ENCODE measurements around the gene PAM. TPM values are rescaled to one million over a fixed set of nuclear protein-coding genes. Genes with fewer than 3 reads are reported as not detected.
"Not testable (repeated sequence)": the region's sequence is repeated elsewhere in the genome, so short reads cannot be mapped to it uniquely, and the experiment has no call there.

Gene PAM
- total RNA-seq, 2 donors from 2014 or later: 32.9 to 38.2 TPM

DNA sequence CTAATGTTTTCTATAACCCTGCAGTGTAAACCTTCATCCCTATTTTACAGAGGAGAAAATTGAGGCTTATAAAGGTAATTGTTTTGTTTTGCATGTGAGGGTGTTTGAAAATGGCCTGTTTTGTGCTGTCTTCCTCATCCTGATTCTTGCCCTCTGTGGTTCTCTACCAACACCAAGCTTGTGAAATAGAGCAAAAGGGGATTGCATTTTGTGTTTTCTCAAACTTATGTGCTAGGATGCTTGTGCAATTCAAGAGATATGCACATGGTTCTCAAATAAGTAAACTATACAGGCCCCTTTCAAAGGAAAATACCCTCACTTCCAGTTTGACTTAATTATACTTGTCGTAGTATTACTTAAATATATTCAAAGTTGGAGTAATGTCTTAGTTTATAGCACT is 17.2 kb downstream of the PAM start:
- no peak overlapping the region for H3K4me3 Mint-ChIP-seq
- no peaks in the 10 kb centered on the region for H3K36me3 Mint-ChIP-seq (ENCODE audit: low read depth)
- WGBS, 2 experiments (ENCODE audit: insufficient coverage in 1 of 2, insufficient read length in 1 of 2): no CpG with 5 or more reads among the region's 1 CpG

DNA sequence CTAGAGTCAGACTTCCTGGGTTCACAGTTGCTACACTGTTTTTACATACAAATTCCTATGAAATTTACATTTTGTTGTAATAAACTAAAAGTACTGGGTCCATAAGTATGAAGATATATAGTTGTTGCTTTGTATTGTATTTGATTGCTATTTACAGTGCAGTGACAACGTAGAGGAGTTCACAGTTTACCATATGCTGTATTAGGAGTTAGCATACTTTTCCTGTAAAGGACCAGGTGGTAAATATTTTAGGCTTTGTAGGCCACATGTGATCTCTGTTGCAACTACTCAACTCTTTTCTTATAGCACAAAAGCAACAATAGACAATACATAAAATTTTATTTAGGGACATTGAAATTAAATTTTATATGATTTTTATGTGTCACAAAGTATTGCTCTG is 18.0 kb downstream of the PAM start:
- H3K36me3 Mint-ChIP-seq (ENCODE audit: low read depth): no peaks in the 10 kb centered on the region

More for the DNA sequence above, 17.2 kb downstream of the PAM start:
- no peaks in the 10 kb centered on the region for H3K4me1 ChIP-seq (ENCODE audit: control insufficient read depth, insufficient read depth, low read length)
- Mint-ChIP-seq H3K27me3 (ENCODE audit: insufficient read depth) (no peaks in the 10 kb centered on the region), H3K27ac (no peak overlapping the region), H3K9me3 (no peaks in the 10 kb centered on the region), H3K4me1 (peaks cover 5% of the 10 kb centered on the region)
- no peak overlapping the region for H3K4me3 ChIP-seq (ENCODE audit: low read length)
- H3K27ac ChIP-seq (ENCODE audit: low read depth, low read length): no peak overlapping the region
- DNase-seq: no peak
- H3K9ac ChIP-seq (ENCODE audit: extremely low read depth, low read length, poor library complexity, severe bottlenecking): no peak overlapping the region
- no peaks in the 10 kb centered on the region for H3K9me3 ChIP-seq (ENCODE audit: control insufficient read depth, low read length)
- H3K36me3 ChIP-seq (ENCODE audit: control insufficient read depth, insufficient read depth, low read length): no peaks in the 10 kb centered on the region
- TF ChIP-seq, protein P1, sequence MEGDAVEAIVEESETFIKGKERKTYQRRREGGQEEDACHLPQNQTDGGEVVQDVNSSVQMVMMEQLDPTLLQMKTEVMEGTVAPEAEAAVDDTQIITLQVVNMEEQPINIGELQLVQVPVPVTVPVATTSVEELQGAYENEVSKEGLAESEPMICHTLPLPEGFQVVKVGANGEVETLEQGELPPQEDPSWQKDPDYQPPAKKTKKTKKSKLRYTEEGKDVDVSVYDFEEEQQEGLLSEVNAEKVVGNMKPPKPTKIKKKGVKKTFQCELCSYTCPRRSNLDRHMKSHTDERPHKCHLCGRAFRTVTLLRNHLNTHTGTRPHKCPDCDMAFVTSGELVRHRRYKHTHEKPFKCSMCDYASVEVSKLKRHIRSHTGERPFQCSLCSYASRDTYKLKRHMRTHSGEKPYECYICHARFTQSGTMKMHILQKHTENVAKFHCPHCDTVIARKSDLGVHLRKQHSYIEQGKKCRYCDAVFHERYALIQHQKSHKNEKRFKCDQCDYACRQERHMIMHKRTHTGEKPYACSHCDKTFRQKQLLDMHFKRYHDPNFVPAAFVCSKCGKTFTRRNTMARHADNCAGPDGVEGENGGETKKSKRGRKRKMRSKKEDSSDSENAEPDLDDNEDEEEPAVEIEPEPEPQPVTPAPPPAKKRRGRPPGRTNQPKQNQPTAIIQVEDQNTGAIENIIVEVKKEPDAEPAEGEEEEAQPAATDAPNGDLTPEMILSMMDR (conservative IDR thresholded peaks at IDR 0.05): no peak
- no peaks in the 10 kb centered on the region for H3K27me3 ChIP-seq (ENCODE audit: control insufficient read depth, insufficient read depth, low read length, poor library complexity, severe bottlenecking)

DNA sequence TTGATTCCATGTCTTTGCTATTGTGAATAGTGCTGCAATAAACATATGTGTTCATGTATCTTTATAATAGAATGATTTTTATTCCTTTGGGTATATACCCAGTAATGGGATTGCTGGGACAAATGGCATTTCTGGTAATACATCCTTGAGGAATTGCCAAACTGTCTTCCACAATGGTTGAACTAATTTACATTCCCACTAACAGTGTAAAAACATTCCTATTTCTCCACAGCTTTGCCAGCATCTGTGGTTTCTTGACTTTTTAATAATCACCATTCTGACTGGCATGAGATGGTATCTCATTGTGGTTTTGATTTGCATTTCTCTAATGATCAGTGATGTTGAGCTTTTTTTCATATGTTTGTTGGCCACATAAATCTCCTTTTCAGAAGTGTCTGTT is 20.7 kb downstream of the PAM start:
- not testable (repeated sequence) for H3K9ac ChIP-seq (ENCODE audit: extremely low read depth, low read length, poor library complexity, severe bottlenecking); H3K27me3 Mint-ChIP-seq (ENCODE audit: insufficient read depth); H3K27ac Mint-ChIP-seq; H3K4me3 Mint-ChIP-seq; H3K36me3 ChIP-seq (ENCODE audit: control insufficient read depth, insufficient read depth, low read length); H3K36me3 Mint-ChIP-seq (ENCODE audit: low read depth); H3K4me1 Mint-ChIP-seq; H3K9me3 ChIP-seq (ENCODE audit: control insufficient read depth, low read length); H3K27me3 ChIP-seq (ENCODE audit: control insufficient read depth, insufficient read depth, low read length, poor library complexity, severe bottlenecking); H3K4me3 ChIP-seq (ENCODE audit: low read length); H3K4me1 ChIP-seq (ENCODE audit: control insufficient read depth, insufficient read depth, low read length); DNase-seq; H3K9me3 Mint-ChIP-seq; H3K27ac ChIP-seq (ENCODE audit: low read depth, low read length)

More for the DNA sequence above, 18.0 kb downstream of the PAM start:
- WGBS, 2 experiments (ENCODE audit: insufficient coverage in 1 of 2, insufficient read length in 1 of 2): 70 to 88% methylated on average over 1 of the region's 1 CpG
- no peaks in the 10 kb centered on the region for H3K27me3 Mint-ChIP-seq (ENCODE audit: insufficient read depth)
- Histone ChIP-seq H3K4me3 (ENCODE audit: low read length) (no peak overlapping the region), H3K9ac (ENCODE audit: extremely low read depth, low read length, poor library complexity, severe bottlenecking) (no peak overlapping the region), H3K36me3 (ENCODE audit: control insufficient read depth, insufficient read depth, low read length) (no peaks in the 10 kb centered on the region), H3K27me3 (ENCODE audit: control insufficient read depth, insufficient read depth, low read length, poor library complexity, severe bottlenecking) (no peaks in the 10 kb centered on the region), H3K4me1 (ENCODE audit: control insufficient read depth, insufficient read depth, low read length) (no peaks in the 10 kb centered on the region), H3K9me3 (ENCODE audit: control insufficient read depth, low read length) (no peaks in the 10 kb centered on the region), H3K27ac (ENCODE audit: low read depth, low read length) (no peak overlapping the region)
- TF ChIP-seq, protein P1 (conservative IDR thresholded peaks at IDR 0.05): no peak
- peaks cover 5% of the 10 kb centered on the region for H3K4me1 Mint-ChIP-seq
- no peak overlapping the region for H3K4me3 Mint-ChIP-seq
- no peaks in the 10 kb centered on the region for H3K9me3 Mint-ChIP-seq
- H3K27ac Mint-ChIP-seq: no peak overlapping the region
- DNase-seq: no peak

- H3K27me3 ChIP-seq (ENCODE audit: control insufficient read depth, insufficient read depth, low read length, poor library complexity, severe bottlenecking): no peaks in the 10 kb centered on the region
- Mint-ChIP-seq H3K27ac (no peak overlapping the region), H3K27me3 (ENCODE audit: insufficient read depth) (no peaks in the 10 kb centered on the region), H3K4me1 (no peaks in the 10 kb centered on the region), H3K4me3 (no peak overlapping the region), H3K9me3 (no peaks in the 10 kb centered on the region), H3K36me3 (ENCODE audit: low read depth) (no peaks in the 10 kb centered on the region)
- no peak overlapping the region for H3K27ac ChIP-seq (ENCODE audit: low read depth, low read length)
- no peaks in the 10 kb centered on the region for H3K9me3 ChIP-seq (ENCODE audit: control insufficient read depth, low read length)
- no peak overlapping the region for H3K9ac ChIP-seq (ENCODE audit: extremely low read depth, low read length, poor library complexity, severe bottlenecking)
- TF ChIP-seq, protein P1 (conservative IDR thresholded peaks at IDR 0.05): no peak
- no peaks in the 10 kb centered on the region for H3K4me1 ChIP-seq (ENCODE audit: control insufficient read depth, insufficient read depth, low read length)
- DNase-seq: no peak
- no peak overlapping the region for H3K4me3 ChIP-seq (ENCODE audit: low read length)
- no peaks in the 10 kb centered on the region for H3K36me3 ChIP-seq (ENCODE audit: control insufficient read depth, insufficient read depth, low read length)
Measured at GRCh38 chr5:102777099-102777498, 22.0 kb downstream of the PAM start.
